HepG2 (cell line): ENCODE data around the gene NAT14. TPM values are rescaled to one million over a fixed set of nuclear protein-coding genes. Genes with fewer than 3 reads are reported as not detected.

Source experiments
- ATRX ChIP-seq: sonication (generic); formaldehyde crosslinking; IDR thresholded peaks from 2 replicates; pipeline ENCODE4 v1.4.0; 2020; ENCODE audit warnings: missing genetic modification reagents, borderline replicate concordance
- FOSL1 ChIP-seq: sonication (generic); formaldehyde crosslinking; IDR thresholded peaks from 2 replicates; pipeline ENCODE4 v1.9.0; 2021; ENCODE audit warnings: missing genetic modification reagents, borderline replicate concordance
- FOXA3 ChIP-seq: IDR thresholded peaks from 2 replicates; pipeline ENCODE4 v1.6.1; 2016; ENCODE audit warnings: missing genetic modification reagents, missing compliant biosample characterization
- FOXM1 ChIP-seq: sonication (generic); formaldehyde crosslinking; IDR thresholded peaks from 2 replicates; pipeline ENCODE4 v1.5.0; 2020; ENCODE audit warnings: missing genetic modification reagents
- FOXO4 ChIP-seq: sonication (generic); formaldehyde crosslinking; conservative IDR thresholded peaks from 2 replicates; pipeline ENCODE4 v1.8.1; 2023; ENCODE audit warnings: missing genetic modification reagents
- GLMP ChIP-seq: sonication (generic); formaldehyde crosslinking; IDR thresholded peaks from 2 replicates; pipeline ENCODE4 v1.9.0; 2021; ENCODE audit warnings: missing genetic modification reagents, mild to moderate bottlenecking, borderline replicate concordance
- HMG20A ChIP-seq: IDR thresholded peaks from 2 replicates; pipeline ENCODE4 v1.6.1; 2016; ENCODE audit warnings: borderline replicate concordance
- PHF8 ChIP-seq: sonication (generic); formaldehyde crosslinking; IDR thresholded peaks from 2 replicates; pipeline ENCODE4 v1.5.0; 2020; ENCODE audit warnings: missing genetic modification reagents
- RBM39 ChIP-seq: fragments of 200-400 bp; formaldehyde crosslinking; IDR thresholded peaks from one replicate; pipeline ENCODE4 v1.6.1; 2018; ENCODE audit warnings: antibody characterized with exemption, mild to moderate bottlenecking, low read depth, low read length; ENCODE audit not compliant: poor library complexity, severe bottlenecking
- RERE ChIP-seq: IDR thresholded peaks from 2 replicates; pipeline ENCODE4 v1.6.1; 2016; ENCODE audit warnings: low read depth, missing genetic modification reagents, missing compliant biosample characterization
- SPEN ChIP-seq: sonication (generic); formaldehyde crosslinking; IDR thresholded peaks from 2 replicates; pipeline ENCODE4 v1.5.1; 2020; ENCODE audit warnings: low read depth, mild to moderate bottlenecking, missing genetic modification reagents
- TOPORS ChIP-seq: sonication (generic); formaldehyde crosslinking; IDR thresholded peaks from 2 replicates; pipeline ENCODE4 v1.8.0; 2023; ENCODE audit warnings: mild to moderate bottlenecking, missing genetic modification reagents
- ZNF160 ChIP-seq: sonication (generic); formaldehyde crosslinking; IDR thresholded peaks from 2 replicates; pipeline ENCODE4 v1.8.0; 2022; ENCODE audit warnings: mild to moderate bottlenecking, inconsistent platforms, missing genetic modification reagents
- ZNF276 ChIP-seq: sonication (generic); formaldehyde crosslinking; IDR thresholded peaks from 2 replicates; pipeline ENCODE4 v1.4.0; 2020; ENCODE audit warnings: mild to moderate bottlenecking, low read depth, missing genetic modification reagents
- ZNF33B ChIP-seq: sonication (generic); formaldehyde crosslinking; IDR thresholded peaks from 2 replicates; pipeline ENCODE4 v1.5.1; 2020; ENCODE audit warnings: mild to moderate bottlenecking, missing genetic modification reagents
- ZNF564 ChIP-seq: sonication (generic); formaldehyde crosslinking; IDR thresholded peaks from 2 replicates; pipeline ENCODE4 v1.8.1; 2023; ENCODE audit warnings: mild to moderate bottlenecking, missing genetic modification reagents
- ZNF839 ChIP-seq: sonication (generic); formaldehyde crosslinking; IDR thresholded peaks from 2 replicates; pipeline ENCODE4 v1.4.0; 2020; ENCODE audit warnings: missing genetic modification reagents, mild to moderate bottlenecking, borderline replicate concordance
- polyA plus RNA-seq, 8 experiments: library from polyadenylated mRNA; depleted of rRNA in 3 of 8; stranded (reverse) in 7 of 8; unstranded in 1 of 8; fragments of >200 nt; fragmentation: Illumina TruSeq in 4 of 8; extraction: Trizol in 4 of 8; gene quantifications; 2 replicates each; pipeline versions ENCODE4 v1.2.1 to v1.2.3, GENCODE V29; 2011 to 2016; ENCODE audit warnings: low read depth in 4 of 8, missing spikeins in 1 of 8, mixed read lengths in 1 of 8; ENCODE audit not compliant: insufficient read depth in 1 of 8
- total RNA-seq, 5 experiments: library from RNA; depleted of rRNA; stranded (reverse); fragments of >200 nt; fragmentation: Illumina TruSeq; extraction: Trizol; gene quantifications; 2 replicates each; pipeline ENCODE4 v1.2.3, GENCODE V29; 2016; ENCODE audit warnings: low read depth in 1 of 5

The NAT14 gene
- total and polyA plus RNA-seq, 2 of the 13 experiments (the other 11 are each of a cell fraction or from before 2014, with no cell fraction given) = 20.7 to 22.3 TPM

GRCh38 chr19:55476100-55476775 lies 8.8 kb upstream of the NAT14 start, which contains the start of gene ZNF628 (continued):
- TF ChIP-seq GLMP (CRISPR knock-in tag) (no peak), RERE (no peak), SPEN (CRISPR knock-in tag) (peak; percentile 84; the same call in 1 of the 2 replicates), ZNF276 (CRISPR knock-in tag) (0 out of 2 replicates have a peak, but pooled peaks have one; percentile 52), ZNF33B (CRISPR knock-in tag) (peak; percentile 84; the same call in 1 of the 2 replicates), TOPORS (CRISPR knock-in tag) (no peak), ATRX (no peak), FOXO4 (no peak), FOXM1 (0 out of 2 replicates have a peak, but pooled peaks have one; percentile 7), FOSL1 (CRISPR knock-in tag) (no peak), HMG20A (CRISPR knock-in tag) (no peak), RBM39 (peak; percentile 75), ZNF160 (peak; percentile 76; the same call in 1 of the 2 replicates), PHF8 (CRISPR knock-in tag) (peak; percentile 81), ZNF564 (CRISPR knock-in tag) (peak; percentile 91), FOXA3 (CRISPR knock-in tag) (peak; percentile 56; the same call in 1 of the 2 replicates), ZNF839 (peak; percentile 60; the same call in 1 of the 2 replicates)
